HG02642 (cell line): ENCODE results near the gene DAPK1.
"Not testable (repeated sequence)": the region's sequence is repeated elsewhere in the genome, so short reads cannot be mapped to it uniquely, and the experiment has no call there.

Source experiments
- ATAC-seq: cut with Tn5 transposase; IDR thresholded peaks from one replicate; pipeline ENCODE4 v1.9.1; 2021; ENCODE audit warnings: mild to moderate bottlenecking; ENCODE audit not compliant: unreplicated experiment, poor library complexity

The DAPK1 gene

DNA sequence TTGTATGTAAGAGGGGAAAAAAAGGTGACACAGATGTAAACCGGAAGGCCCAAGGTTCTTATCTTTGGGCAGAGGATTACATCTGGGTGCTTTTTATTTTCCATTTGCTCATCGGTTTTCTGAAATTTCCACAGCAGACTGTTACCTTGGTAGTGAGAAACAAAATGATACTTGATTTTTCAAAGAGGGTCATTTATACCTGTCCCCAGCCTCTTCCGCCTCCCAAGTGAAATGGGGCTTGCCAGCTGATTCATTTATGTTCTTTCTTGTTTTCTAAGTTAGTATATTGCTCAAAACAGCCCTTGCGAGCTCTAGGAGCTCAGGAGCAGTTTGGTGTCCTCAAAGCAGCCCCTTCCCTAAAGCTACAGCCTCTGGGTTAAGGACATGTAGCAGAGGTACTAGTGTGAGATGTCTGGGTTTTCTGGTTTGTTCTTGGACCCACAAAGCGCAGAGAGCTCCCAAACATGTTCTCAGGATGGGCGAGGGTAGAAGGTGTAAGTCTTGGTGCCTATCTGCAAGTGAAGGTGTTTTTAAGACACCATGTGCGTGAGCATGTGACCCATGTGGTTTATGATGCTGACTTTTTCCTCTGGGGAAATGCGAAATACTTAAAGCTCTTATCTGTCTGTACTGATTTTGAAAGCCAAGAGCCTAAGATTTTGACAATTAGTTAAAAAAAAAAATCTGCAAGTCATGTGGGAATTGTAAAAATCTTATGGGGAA, 38.3 kb downstream of the DAPK1 start:
- peak; percentile 89 for ATAC-seq

DNA sequence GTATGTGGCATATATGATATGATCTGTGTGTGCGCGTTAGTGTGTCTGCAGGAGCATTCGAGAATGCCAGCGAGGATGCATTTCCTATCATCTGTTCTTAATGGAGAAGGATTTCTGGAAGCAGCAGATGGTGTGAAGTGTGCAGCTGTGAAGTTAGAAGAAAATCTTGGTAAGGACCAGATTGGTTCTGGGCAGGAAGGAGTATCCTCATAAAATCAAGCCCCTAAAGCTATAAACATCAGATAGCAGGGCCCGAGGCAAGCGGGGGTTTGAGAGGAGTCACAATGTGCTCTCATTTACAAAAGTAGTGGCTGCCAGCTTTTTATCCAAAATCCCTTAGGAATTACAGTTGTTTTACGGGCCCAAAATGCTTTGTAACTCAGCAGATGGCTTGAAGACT, 40.0 kb downstream of the DAPK1 start:
- ATAC-seq = no peak

DNA sequence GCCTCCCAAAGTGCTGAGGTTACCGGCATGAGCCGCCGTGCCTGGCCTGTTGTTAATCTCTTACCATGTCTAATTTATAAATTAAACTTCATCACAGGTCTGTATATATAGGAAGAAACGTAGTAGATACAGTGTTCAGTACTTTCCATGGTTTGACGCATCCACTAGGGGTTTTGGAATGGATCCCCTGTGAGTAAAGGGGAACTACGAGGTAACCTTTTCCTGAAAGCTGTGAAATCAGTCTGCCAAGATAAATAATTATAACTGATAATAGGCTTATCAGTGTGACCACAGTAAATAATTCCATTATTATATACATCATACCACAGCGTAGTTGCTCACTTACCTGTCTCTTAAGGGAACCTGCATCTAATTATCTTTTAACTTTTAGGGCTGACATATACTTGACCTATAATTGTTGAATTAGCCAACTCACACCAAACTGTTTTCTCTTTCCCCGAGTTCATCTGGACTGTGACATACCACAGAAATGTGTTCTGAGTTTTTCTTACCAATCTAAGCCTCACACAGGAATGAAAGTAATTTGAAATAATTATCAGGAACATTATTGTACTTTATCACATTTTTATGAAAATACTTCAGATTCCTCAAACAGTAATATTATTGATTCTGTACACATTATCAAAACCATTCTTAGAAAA, 42.9 kb downstream of the DAPK1 start:
- ATAC-seq = no peak

DNA sequence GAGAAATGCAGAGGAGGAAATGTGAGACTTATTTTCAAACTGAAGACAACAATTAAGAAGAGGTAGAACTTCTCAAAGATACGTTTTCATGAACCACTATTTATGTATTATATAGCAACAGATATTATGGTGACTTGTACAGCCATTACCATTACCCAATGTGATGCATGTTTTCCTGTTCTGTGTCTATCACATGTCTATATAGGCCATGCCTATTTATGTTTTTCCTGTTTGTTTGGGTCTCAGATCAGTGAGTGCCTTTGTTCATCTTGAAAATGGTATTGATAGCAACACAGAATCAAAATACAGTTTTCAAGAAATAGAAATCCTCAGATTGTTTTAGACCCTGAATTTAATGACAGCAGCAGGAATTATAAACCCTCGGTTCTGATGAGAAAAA, 44.0 kb downstream of the DAPK1 start:
- no peak for ATAC-seq

DNA sequence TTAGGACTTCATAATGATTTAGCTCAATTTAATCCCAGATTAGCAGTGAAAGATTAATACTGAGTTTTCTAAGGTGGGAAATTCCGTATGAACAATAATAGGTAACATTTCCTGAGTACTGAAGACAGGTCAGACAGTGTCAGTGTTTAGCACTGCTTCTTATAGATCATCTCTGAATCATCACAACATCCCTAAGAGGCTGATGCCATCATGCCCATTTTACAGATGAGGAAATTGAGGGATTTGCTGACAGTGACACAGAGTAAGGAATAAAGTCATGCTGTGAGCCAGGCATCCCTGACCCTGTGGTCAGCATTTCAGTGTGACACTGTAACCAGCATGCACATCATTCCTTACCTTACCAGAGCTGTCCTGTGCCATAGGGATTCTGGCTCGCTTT, 44.5 kb downstream of the DAPK1 start:
- ATAC-seq = no peak

DNA sequence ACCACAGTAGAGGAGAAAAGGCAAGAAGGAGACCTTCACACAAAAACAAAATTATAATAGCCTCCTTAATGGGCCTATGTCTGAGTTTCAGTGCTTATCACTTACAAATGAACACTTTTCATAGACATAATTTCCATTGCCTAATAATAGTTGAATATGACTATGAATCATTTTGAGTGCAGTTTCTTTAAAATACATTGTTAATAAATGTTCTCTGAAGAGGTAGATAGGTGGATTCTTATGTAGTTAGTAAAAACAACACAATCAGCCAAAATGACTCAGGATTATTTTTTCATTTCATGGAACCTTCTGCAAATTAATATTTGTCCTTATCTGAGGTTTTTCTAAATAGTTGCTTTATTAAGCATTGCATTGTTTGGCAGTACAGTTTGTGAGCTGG, 45.6 kb downstream of the DAPK1 start:
- ATAC-seq = no peak

DNA sequence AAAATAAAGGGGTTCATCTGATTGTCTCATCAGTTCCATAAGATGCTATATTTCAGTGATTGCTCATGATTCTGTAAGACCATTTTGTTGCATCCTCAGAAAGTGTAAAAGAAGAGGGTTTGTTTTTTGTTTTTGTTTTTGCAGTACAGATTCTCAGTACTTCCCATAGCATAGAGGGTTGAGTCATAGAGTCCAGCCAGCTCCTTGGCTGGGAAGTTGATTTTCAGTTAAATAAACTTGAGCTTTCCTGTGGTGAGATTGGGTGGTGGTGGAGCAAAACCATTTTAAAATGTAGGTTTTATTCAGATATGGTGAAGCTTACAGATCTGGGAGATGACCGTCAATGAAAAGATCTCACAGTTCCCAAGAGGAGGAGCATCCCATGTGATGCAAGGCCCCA, 48.2 kb downstream of the DAPK1 start:
- no peak for ATAC-seq

DNA sequence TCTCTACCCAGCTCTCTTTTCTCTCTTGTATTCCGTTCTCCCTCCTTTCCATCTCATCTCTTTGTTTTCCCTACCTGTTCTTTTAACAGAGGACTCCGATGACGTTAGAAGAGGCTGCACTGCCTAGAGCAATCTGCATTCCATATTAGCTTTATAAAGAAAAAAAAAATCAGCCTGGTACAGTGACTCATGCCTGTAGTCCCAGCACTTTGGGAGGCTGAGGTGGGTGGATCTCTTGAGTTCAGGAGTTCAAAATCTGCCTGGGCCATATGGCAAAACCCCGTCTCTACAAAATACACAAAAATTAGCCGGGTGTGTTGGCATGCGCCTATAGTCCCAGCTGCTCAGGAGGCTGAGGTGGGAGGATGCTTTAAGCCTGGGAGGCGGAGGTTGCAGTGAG, 49.0 kb downstream of the DAPK1 start:
- ATAC-seq = no peak

DNA sequence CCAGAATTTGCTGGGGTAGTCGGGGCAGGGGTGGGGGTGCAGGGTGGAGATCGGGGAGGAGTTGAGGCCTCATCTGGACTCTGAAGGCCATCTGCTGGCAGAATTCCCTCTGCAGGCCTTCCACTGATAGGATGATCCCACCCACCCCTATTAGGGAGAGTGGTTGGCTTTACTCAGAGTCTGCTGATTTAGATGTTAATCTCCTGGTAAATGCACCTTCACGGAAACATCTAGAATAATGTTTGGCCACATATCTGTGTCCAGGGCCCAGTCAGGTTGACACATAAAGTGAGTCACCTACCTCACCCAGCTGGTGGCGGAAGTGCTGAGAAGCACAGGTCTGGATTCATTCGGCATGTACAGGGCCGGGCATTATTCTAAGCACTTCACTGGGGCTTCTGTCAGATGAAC, 50.0 kb downstream of the DAPK1 start:
- ATAC-seq = no peak

DNA sequence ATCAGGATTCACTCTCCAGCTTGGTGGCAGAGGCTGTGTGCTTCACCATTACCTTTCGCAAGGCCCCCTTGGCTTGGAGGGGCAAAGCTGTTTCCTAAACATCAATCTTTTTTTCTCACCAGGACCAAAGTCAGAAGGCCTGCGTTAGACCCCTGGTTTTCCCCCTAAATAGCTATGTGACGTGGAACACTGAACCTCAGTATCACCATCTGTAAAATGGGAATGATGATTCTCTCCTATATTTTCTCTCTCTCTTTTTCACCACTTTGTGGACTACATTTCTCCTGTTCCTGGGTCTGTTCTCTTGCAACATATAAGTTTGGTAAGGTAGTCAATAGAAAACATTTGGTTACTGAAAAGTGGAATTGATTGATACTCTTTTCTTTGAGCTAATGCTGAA, 50.5 kb downstream of the DAPK1 start:
- no peak for ATAC-seq

DNA sequence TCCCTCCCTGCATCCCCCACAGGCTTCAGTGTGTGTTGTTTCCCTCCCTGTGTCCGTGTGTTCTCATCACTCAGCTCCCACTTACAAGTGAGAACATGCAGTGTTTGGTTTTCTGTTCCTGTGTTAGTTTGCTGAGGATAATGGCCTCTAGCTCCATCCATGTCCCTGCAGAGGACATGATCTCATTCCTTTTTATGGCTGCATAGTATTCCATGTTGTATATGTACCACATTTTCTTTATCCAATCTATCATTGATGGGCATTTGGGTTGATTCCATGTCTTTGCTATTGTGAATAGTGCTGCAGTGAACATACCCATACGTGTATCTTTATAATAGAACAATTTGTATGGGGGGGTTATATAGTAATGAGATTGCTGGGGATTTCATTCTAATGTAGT, 51.4 kb downstream of the DAPK1 start:
- not testable (repeated sequence) for ATAC-seq

DNA sequence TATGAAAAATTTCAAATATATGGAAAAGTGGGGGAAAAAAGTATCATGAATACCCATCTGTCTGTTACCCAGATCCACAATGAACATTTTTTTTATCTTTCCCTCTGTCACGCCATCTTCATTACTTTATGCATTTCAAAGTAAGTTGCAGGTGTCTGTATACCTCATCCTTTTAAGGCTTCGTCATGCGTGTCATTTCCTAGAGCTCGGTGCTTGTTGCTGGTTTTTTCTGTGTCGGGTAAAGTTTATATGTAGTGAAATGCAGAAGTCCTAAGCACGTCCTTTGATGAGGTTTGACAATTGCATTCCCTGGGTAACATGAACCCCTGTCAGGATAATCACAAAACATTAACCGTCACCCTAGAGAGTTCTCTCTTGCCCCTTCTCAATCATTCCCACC, 52.1 kb downstream of the DAPK1 start:
- ATAC-seq = no peak

DNA sequence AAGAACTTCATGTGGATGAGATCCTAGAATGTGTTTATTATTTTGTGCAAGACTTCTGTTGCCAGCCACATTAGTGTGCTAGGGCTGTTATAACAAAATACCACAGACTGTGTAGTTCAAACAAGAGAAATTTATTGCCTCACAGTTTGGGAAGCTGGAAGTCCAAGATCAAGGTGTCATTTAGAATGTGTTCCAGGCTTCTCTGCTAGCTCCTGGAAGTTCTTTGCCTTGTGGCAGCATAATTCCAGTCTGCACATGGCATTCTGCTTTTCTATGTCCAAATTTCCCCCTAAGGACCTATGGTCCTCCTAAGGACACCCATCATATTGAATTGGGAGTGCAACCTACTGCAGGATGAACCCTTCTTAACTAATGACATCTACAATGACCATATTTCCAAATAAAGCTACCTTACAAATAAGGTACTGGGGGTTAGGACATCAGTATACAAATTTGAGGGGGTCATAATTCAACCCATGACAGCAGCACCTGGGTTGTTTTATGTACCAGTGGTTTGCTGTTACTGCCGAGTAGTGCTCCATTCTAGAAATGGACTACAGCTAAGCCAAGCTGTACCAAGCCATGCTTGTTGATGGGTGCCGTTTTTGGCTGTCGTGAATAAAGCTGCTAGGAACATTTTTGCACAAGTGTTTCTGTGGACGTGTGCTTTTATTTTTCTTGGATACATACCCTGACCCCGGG, 52.7 kb downstream of the DAPK1 start:
- ATAC-seq = no peak

DNA sequence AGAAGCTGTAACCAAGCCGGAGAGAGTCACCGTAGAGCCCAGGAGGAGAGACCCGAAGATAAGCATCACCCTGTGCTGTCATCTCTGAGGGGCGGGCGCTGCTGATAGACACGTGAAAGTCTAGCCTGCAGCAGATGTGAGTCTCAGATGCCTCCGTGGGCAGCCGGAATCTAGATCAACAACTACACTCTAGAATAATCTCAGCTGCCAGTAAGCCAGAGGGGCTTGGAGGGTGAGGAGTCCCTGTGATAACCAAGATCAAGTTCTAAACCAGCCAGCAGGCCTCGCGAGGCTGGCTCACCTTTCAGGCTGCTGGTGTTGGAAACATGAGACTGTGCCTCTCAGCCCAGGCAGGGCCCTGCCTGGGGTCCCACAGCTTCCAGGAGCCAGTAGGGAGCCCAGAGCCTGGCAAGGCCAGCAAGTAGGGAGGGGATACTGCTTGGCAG, 54.1 kb downstream of the DAPK1 start:
- no peak for ATAC-seq

DNA sequence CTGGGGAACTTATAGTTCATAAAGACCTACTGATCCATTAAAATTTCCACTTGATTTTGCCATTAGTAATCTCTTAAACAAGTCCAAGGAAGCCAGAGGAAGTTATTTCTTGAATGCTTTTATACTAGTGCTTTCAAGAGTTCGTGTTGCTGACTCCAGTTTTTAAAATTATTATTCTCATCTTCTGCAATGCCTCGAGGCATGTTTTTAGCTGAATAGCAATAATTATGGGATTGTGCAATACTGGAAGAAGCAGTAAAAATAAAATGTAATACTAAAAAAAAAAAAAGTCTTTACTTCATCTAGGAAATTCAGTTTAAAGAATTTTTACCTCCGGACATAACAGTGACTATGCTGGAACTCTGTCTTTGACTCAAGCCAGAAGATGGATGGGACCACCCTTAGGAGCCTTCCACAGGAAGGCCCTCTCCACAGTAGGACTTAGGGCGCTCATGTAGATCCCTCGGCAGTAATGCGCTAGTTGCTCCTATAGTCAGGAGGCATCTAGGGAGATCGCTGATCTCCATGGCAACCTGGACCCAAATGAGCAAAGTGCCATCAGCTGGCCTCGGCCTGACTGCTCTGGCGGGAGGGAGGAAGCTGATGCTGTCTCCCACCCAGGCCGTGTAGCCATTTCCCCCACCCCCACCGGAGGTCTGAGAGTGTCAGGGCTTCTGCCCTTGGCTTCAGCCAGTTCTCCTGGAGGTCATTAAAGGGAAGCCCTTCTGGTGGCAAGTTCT, 56.7 kb downstream of the DAPK1 start:
- no peak for ATAC-seq

DNA sequence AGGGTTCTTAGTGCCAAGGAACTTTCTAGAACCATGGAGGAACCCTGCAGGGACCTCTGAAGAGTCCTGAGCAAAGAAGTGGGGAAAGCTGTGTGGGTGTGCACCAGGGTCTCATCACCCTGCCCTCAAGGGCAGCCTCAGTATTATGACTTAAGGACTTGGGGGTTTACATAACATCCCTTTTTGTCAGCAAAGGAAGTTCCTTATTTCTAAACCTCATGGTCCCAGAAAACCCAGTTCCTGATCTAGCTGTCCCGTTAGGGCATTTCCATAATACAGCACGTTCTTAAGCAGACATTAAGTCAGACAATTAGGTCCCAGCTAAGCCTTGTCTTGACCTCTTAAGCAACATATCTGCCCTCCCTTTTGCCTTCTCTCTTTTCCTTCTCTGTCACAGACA, 57.3 kb downstream of the DAPK1 start:
- ATAC-seq = no peak

DNA sequence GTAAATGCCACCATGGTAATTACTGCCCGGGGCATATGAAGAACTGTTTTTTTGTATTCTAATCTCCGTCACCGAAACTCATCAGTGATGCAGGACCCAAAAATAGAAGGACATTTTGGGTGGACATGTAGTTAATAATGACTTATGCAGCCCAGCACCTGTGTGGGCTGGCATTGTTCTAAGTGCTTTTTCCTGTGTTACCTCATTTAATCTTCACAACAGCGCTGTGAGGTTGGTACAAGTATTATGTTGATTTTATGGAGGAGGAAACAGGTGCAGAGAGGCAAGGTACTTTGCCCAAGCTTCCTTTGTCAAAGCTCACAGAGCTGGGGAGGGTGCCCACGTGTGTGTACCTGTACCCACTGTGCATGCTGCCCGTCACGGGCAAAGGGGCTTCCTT, 58.4 kb downstream of the DAPK1 start:
- no peak for ATAC-seq

DNA sequence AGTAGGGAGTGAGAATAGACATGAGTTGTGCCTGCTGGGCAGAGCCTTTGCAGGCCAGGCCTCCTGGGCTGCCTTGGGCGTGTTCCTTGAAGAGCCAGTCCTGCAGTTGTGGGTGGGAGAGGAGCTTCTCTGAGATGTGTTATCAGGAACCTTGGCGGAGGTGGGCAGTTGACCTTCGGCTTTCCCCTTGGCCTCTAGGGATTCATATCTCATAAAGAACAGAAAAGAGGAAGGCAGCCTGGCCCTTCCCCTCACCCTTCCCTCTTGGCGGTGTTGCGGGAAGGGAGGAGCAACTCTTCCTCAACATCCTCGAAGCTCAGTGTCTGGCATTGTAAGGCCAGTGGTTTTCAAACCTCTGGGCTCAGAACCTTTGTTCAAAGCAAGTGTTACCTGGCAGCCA, 59.2 kb downstream of the DAPK1 start:
- ATAC-seq = no peak

DNA sequence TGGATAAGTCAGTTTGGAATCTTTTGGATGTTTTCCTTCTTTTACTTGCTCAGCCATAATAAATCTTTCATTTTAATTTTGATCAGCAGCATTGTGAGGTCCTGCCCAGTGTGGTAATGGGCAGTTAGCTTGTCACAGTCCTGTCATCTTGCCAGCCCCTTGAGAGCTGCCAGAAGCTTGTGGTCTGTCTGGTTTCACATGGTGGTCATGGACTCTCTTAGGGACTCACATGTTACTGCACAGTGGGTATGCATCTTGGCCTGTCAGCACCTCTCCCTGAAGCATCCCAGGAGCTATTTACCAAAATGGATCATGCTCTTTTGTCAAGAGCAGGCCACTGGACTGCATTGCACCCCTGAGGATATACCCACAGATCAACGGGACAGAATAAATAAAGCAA, 60.3 kb downstream of the DAPK1 start:
- no peak for ATAC-seq

DNA sequence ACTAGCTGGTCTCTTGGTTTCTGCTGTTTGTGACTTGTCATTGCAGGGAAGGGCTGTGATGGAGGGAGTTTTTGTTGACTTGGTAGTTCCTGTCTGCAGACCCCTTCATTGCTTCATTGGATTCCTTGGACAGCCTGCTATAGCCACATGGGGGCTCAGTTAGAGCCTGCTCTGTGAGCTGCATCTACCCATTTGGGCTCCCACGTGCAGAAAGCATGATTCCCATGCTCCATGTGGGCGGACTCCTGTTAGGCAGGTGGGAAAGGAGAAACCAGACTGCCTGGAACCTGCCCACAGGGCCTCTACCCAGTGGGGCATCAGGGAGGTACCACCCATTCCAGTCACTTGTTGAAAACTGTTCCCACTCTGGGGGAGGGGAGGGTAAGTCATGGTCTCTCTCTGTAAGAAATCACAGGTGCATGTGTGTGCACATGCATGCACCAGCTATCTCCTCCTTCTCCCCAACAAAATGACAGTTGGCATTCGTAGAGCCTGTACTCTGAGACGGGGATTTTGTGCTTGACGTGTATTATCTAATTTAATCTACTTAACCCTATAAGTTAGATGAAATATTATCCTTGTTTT, 61.0 kb downstream of the DAPK1 start:
- no peak for ATAC-seq

DNA sequence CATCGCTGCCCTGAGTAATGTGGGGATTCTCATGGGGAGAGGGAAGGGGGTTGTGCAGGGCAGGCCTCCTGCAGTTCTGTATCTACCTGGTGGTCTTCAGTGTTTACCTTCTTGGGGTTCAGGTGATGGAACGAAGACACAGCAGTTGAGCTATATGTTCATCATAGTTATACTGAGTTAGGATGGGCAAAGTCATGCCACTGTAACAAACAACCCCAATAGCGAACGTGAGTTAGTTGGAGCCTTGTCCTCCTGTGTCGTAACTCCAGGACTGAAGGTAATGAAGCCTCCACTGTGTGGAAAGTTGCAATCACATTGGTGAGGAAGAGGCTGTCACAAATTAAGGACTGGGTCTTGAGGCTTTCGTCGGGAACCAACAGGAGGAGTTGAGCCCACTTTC, 64.4 kb downstream of the DAPK1 start:
- ATAC-seq = no peak
